Uterus (tissue), 2 donors: ENCODE measurements around the gene LRP6.

ENCODE experiments used
- POLR2A ChIP-seq, 2 donors: fragments of 450-650 bp; IDR thresholded peaks; one replicate each; pipeline ENCODE4 v1.6.1; 2016; ENCODE audit warnings: antibody characterized with exemption in 2 of 2, mild to moderate bottlenecking in 1 of 2, moderate library complexity in 1 of 2
- TF ChIP-seq, protein P1 (sequence below), 4 experiments: fragments of 200-600 bp in 2 of 4; fragments of 450-650 bp in 2 of 4; sonication (generic) in 2 of 4; IDR thresholded peaks; one replicate each; pipeline ENCODE4 v1.5.1; 2016 to 2019; ENCODE audit warnings: antibody characterized with exemption in 4 of 4, mild to moderate bottlenecking in 2 of 4, moderate library complexity in 1 of 4

DNA sequence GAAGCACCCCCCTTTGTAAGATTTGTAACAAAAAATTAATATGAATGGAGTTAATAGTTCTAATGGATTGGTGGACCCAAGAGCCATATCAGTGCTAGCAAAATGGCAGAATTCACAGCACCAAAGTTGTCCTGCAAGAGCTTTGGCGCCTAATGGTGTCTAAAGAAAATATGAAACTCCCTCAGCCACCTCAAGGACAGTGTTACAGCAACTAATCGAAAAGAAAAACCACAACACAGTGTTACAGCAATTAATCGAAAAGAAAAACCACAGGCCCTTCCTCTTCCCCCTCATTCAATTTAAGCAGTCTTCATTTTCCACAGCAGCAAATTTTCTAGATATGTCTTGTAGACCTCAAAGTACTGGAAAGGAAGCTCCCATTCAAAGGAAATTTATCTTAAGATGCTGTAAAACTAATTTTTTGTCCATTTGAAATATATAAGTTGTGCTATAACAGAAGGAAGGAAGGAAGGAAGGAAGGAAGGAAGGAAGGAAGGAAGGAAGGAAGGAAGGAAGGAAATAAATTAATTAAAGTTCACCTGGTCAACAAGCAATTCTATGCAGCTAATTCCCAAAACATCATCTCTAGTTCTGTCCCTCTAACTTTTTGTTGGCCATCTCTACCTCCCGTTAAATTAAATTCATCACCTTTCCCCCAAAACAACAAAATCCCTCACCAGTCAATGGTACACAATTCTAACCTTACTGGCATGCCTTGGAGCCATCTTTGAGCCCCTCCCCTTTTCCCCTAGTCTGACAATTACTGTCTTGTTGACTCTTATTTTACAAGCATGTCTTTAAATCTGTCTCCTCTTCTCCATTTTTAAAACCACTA, 17.4 kb downstream of the LRP6 start:
- TF ChIP-seq, protein P1, sequence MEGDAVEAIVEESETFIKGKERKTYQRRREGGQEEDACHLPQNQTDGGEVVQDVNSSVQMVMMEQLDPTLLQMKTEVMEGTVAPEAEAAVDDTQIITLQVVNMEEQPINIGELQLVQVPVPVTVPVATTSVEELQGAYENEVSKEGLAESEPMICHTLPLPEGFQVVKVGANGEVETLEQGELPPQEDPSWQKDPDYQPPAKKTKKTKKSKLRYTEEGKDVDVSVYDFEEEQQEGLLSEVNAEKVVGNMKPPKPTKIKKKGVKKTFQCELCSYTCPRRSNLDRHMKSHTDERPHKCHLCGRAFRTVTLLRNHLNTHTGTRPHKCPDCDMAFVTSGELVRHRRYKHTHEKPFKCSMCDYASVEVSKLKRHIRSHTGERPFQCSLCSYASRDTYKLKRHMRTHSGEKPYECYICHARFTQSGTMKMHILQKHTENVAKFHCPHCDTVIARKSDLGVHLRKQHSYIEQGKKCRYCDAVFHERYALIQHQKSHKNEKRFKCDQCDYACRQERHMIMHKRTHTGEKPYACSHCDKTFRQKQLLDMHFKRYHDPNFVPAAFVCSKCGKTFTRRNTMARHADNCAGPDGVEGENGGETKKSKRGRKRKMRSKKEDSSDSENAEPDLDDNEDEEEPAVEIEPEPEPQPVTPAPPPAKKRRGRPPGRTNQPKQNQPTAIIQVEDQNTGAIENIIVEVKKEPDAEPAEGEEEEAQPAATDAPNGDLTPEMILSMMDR (IDR thresholded peaks at IDR 0.05): no peak
- no peak for TF ChIP-seq POLR2A (IDR thresholded peaks at IDR 0.05)
